Measurements from ENCODE around the gene SKAP1. TPM values are rescaled to one million over a fixed set of nuclear protein-coding genes. Genes with fewer than 3 reads are reported as not detected.
A peak's percentile ranks its signal among the peaks of the same experiment; 100 is the strongest.

The SKAP1 gene
- total and polyA plus RNA-seq, 8 donors, result 1.2 to 3.0 (median 1.8) TPM

DNA sequence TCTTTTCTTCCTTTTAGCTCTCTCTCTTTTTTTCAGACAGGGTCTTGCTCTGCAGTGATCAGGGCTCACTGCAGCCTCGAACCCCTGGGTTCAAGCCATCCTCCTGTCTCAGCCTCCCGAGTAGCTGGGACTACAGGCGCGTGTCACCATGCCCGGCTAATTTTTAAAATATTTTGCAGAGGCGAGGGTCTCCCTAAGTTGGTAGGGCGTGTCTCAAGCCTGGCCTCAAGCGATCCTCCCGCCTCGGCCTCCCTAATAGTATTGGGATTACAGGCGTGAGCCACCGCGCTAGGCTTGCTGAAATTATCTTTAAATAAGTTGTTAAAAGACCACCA is 323.2 kb downstream of the SKAP1 start:
- Histone ChIP-seq H3K36me3 (no peaks in the 10 kb centered on the region), H3K27ac (peak overlapping the region; percentile 91 to 95), H3K27me3 (no peaks in the 10 kb centered on the region), H3K9me3 (peaks cover 0 to 4% of the 10 kb centered on the region in 2 donors), H3K4me1 (peaks cover 9 to 54% of the 10 kb centered on the region in 2 donors), H3K4me3 (peak overlapping the region; percentile 63 to 82)
- ATAC-seq, result no peak
- TF ChIP-seq, protein P1, sequence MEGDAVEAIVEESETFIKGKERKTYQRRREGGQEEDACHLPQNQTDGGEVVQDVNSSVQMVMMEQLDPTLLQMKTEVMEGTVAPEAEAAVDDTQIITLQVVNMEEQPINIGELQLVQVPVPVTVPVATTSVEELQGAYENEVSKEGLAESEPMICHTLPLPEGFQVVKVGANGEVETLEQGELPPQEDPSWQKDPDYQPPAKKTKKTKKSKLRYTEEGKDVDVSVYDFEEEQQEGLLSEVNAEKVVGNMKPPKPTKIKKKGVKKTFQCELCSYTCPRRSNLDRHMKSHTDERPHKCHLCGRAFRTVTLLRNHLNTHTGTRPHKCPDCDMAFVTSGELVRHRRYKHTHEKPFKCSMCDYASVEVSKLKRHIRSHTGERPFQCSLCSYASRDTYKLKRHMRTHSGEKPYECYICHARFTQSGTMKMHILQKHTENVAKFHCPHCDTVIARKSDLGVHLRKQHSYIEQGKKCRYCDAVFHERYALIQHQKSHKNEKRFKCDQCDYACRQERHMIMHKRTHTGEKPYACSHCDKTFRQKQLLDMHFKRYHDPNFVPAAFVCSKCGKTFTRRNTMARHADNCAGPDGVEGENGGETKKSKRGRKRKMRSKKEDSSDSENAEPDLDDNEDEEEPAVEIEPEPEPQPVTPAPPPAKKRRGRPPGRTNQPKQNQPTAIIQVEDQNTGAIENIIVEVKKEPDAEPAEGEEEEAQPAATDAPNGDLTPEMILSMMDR (IDR thresholded peaks at IDR 0.05), result no peak
- DNase-seq, result no peak
- intact Hi-C loops (cut with DNase I), result no loop called here

DNA sequence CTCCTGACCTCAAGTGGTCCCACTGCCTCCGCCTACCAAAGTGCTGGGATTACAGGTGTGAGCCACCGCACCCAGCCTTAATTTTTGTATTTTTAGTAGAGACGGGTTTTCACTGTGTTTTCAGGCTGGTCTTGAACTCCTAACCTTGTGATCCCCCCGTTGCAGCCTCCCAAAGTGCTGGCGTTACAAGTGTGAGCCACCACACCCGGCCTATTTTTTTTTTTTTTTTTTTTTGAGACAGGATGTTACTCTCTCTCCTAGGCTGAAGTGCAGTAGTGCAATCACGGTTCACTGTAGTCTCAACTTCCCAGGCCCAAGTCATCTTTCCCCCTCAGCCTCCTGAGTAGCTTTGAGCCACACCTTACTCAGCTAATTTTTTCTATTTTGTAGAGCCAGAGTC is 325.6 kb downstream of the SKAP1 start:
- H3K4me3 ChIP-seq, result no peak overlapping the region
- H3K4me1 ChIP-seq, result peaks cover 9 to 49% of the 10 kb centered on the region in 2 donors
- intact Hi-C loops (cut with DNase I), result no loop called here
- DNase-seq (no peak), ATAC-seq (no peak)
- peaks cover 0 to 4% of the 10 kb centered on the region in 2 donors for H3K9me3 ChIP-seq
- TF ChIP-seq, protein P1 (IDR thresholded peaks at IDR 0.05), result no peak
- no peaks in the 10 kb centered on the region for H3K36me3 ChIP-seq
- no peak overlapping the region for H3K27ac ChIP-seq
- no peaks in the 10 kb centered on the region for H3K27me3 ChIP-seq

DNA sequence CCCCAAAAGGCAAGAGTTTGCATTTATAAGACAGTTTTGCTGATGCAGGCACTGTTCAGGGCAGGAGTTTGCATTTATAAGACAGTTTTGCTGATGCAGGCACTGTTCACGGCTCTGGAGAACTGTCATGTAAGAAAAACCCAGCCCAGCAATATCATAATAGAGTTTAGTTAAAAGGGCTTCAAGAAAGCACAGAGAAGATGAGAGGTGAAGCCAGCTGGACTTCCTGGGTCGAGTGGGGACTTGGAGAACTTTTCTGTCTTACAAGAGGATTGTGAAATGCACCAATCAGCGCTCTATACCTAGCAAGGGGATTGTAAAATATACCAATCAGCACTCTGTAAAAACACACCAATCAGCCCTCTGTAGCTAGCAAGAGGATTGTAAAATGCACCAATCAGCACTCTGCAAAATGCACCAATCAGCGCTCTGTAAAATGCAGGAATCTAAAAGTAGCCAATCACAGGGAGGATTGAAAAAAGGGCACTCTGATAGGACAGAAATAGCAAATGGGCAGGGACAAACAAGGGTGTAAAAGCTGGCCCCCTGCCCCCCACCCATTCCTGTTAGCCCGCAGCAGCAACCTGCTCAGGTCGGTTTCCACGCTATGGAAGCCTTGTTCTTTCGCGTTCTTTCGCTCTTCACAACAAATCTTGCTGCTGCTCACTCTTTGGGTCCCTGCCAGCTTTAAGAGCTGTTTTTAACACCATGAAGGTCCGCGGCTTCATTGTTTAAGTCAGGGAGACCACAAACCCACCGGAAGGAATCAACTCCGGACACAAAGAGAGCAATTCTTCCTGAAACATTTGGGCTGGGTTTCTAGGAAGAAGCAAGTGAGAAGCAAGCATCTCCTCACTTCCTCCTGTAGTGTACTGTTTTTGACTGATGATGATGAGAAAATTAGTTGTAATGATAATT is 327.0 kb downstream of the SKAP1 start:
- ATAC-seq, result no peak
- peaks cover 4 to 42% of the 10 kb centered on the region in 2 donors for H3K4me1 ChIP-seq
- H3K4me3 ChIP-seq, result no peak overlapping the region
- H3K27ac ChIP-seq, result peak overlapping the region in 1 of 2 donors; percentile 77
- H3K9me3 ChIP-seq, result peaks cover 0 to 4% of the 10 kb centered on the region in 2 donors
- TF ChIP-seq, protein P1 (IDR thresholded peaks at IDR 0.05), result no peak
- no peaks in the 10 kb centered on the region for H3K36me3 ChIP-seq
- DNase-seq, result no peak
- H3K27me3 ChIP-seq, result no peaks in the 10 kb centered on the region
- intact Hi-C loops (cut with DNase I), result no loop called here

DNA sequence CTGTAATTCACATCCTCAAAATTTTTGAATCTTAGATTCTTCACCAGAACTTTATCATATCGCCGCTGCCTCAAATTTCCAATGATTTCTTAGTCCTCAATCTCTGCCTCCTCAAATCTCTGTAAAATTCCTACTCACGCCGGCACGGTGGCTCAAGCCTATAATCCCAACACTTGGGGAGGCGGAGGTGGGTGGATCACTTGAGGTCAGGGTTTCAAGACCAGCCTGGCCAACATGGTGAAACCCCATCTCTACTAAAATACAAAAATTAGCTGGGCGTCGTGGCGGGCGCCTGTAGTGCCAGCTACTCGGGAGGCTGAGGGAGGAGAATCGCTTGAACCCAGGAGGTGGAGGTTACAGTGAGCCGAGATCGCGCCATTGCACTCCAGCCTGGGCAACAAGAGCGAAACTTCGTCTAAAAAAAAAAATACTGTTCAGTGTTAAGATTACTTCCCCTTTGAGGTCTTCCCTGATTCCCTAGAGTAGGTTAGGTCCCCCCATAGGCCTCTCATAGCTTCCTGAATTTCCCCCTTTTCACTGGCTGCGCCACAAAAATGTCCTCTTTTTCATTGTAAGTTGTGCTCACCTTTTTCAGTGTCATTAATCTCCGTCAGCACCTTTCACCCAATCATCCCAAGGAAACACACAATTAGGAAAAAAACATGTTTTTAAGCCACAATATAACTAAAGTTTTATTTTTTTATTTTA is 327.8 kb downstream of the SKAP1 start:
- TF ChIP-seq, protein P1 (IDR thresholded peaks at IDR 0.05), result no peak
- intact Hi-C loops (cut with DNase I), result no loop called here
- ATAC-seq, result no peak
- Histone ChIP-seq H3K9me3 (peaks cover 0 to 4% of the 10 kb centered on the region in 2 donors), H3K4me3 (peak overlapping the region in 1 of 2 donors; percentile 77), H3K27ac (peak overlapping the region; percentile 15 to 77), H3K4me1 (peaks cover 4 to 44% of the 10 kb centered on the region in 2 donors), H3K27me3 (no peaks in the 10 kb centered on the region), H3K36me3 (no peaks in the 10 kb centered on the region)
- no peak for DNase-seq
